K562 treated with DMSO at 1 percent for 4 hours (cell line): ENCODE measurements around the gene TMCO5A. TPM values are rescaled to one million over a fixed set of nuclear protein-coding genes. Genes with fewer than 3 reads are reported as not detected.

Source experiments
- total RNA-seq: library from RNA; unstranded; fragments of 300-600 nt; gene quantifications from 2 replicates; pipeline ENCODE4 v1.2.3, GENCODE V29; 2022; ENCODE audit not compliant: insufficient read depth

The TMCO5A gene
- not detected in 2 replicates for total RNA-seq

GRCh38 chr15:37934340-37934739 lies at the start of gene TMCO5A:
TMCO5A (plus strand) TSS chr15:37934640; CDS start chr15:37936324, 1,684 bp downstream.

